Measurements from ENCODE around the gene LDAH. TPM values are rescaled to one million over a fixed set of nuclear protein-coding genes. Genes with fewer than 3 reads are reported as not detected.

Gene LDAH
- total and polyA plus RNA-seq, 2 experiments from 2014 or later = 15.2 to 21.1 TPM

DNA sequence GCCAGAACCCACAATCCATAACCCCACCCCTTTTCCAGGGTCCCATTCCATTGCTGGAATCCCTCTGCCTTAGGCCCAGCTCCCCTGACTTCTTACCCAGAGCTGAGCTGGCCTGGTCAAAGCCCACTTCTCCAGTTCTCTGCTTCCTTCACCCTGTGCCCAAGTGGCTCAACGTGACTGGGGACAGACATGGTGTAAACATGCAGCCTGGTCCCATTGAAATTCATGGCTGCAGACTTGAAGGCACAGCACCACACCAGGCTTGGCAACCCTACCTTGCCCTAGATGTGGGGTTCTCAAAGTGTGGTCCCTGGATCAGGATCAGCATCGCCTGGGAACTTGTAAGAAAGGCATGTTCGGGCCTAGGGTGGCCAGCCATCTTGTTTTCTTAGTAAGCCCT lies 175.7 kb downstream of the LDAH start:
- no peak overlapping the region for H3K4me3 ChIP-seq
- no peaks in the 10 kb centered on the region for H3K27me3 ChIP-seq
- TF ChIP-seq, protein P1, sequence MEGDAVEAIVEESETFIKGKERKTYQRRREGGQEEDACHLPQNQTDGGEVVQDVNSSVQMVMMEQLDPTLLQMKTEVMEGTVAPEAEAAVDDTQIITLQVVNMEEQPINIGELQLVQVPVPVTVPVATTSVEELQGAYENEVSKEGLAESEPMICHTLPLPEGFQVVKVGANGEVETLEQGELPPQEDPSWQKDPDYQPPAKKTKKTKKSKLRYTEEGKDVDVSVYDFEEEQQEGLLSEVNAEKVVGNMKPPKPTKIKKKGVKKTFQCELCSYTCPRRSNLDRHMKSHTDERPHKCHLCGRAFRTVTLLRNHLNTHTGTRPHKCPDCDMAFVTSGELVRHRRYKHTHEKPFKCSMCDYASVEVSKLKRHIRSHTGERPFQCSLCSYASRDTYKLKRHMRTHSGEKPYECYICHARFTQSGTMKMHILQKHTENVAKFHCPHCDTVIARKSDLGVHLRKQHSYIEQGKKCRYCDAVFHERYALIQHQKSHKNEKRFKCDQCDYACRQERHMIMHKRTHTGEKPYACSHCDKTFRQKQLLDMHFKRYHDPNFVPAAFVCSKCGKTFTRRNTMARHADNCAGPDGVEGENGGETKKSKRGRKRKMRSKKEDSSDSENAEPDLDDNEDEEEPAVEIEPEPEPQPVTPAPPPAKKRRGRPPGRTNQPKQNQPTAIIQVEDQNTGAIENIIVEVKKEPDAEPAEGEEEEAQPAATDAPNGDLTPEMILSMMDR (IDR thresholded peaks at IDR 0.05; ENCODE audit: low read depth, low read length) = no peak
- H3K36me3 ChIP-seq = no peaks in the 10 kb centered on the region
- no peaks in the 10 kb centered on the region for H3K9me3 ChIP-seq (ENCODE audit: low read depth)
- no peaks in the 10 kb centered on the region for H3K4me1 ChIP-seq (ENCODE audit: low read depth)
- no peak overlapping the region for H3K27ac ChIP-seq
- no peak for DNase-seq (ENCODE audit: low read depth in 1 of 2, low spot score in 1 of 2)

DNA sequence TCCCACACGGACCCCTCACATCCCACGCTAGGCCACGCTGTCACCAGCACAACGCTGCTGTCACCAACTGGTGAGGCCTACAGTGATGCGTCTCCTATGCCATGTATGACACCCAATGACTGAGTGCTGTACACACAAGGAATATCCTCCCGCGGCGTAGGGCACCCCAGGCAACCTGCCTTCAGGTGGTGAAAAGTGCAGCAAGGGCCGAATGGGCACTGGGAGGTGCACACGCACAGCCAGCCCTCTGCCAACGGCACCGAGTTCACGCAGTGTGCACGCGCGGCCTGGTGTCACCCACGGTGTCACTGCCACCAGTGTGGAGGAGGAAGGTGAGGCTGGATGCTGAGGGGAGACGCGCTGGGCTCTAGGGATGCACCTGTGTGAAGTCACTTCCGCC lies 176.5 kb downstream of the LDAH start:
- Histone ChIP-seq H3K36me3 (no peaks in the 10 kb centered on the region), H3K4me1 (ENCODE audit: low read depth) (no peaks in the 10 kb centered on the region), H3K4me3 (no peak overlapping the region), H3K9me3 (ENCODE audit: low read depth) (no peaks in the 10 kb centered on the region), H3K27ac (no peak overlapping the region), H3K27me3 (no peaks in the 10 kb centered on the region)
- TF ChIP-seq, protein P1 (IDR thresholded peaks at IDR 0.05; ENCODE audit: low read depth, low read length) = no peak
- no peak for DNase-seq (ENCODE audit: low read depth in 1 of 2, low spot score in 1 of 2)

DNA sequence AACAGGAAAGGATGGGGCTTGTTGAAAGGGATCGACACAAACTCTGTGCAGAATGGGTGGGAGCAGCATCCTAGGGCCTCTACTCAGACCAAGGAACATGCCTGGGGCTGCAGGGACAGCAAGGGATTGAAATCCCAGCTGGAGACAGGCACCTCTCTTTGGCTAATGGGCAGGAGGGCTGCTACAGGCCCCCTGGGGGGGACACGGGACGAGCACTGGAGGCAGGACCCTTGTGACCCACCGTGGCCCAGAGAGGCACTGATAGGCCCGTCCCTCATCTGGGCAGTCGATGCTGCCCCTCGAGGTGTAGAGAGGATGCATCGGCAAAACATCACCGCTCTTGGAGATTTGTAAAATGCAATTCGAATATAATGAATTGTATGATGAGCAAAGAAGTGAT lies 177.1 kb downstream of the LDAH start:
- Histone ChIP-seq H3K4me1 (ENCODE audit: low read depth) (no peaks in the 10 kb centered on the region), H3K36me3 (no peaks in the 10 kb centered on the region), H3K9me3 (ENCODE audit: low read depth) (no peaks in the 10 kb centered on the region), H3K27me3 (no peaks in the 10 kb centered on the region), H3K27ac (no peak overlapping the region), H3K4me3 (no peak overlapping the region)
- TF ChIP-seq, protein P1 (IDR thresholded peaks at IDR 0.05; ENCODE audit: low read depth, low read length) = no peak
- no peak for DNase-seq (ENCODE audit: low read depth in 1 of 2, low spot score in 1 of 2)

DNA sequence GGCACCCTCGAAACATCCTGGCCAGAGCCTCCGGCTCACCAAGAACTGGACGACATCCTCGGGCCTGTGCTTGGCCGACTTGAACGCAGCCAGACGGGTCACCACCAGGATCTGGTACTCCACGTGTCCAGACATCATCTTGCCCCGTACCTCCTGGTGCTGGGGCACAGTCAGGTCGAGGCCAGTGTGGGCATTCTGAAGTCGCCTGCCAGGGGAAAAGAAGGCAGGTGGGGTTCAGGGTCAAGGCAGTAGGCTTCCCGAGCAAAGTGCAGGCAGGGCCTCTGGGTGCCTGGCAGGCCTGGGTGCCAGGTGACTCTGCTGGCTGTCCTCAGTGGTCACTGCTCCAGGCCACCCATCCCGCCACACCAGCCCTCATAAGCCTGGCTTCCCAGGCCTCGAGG lies 177.6 kb downstream of the LDAH start:
- Histone ChIP-seq H3K9me3 (ENCODE audit: low read depth) (no peaks in the 10 kb centered on the region), H3K4me3 (no peak overlapping the region), H3K27ac (no peak overlapping the region), H3K27me3 (no peaks in the 10 kb centered on the region), H3K4me1 (ENCODE audit: low read depth) (no peaks in the 10 kb centered on the region), H3K36me3 (no peaks in the 10 kb centered on the region)
- DNase-seq (ENCODE audit: low read depth in 1 of 2, low spot score in 1 of 2) = no peak
- TF ChIP-seq, protein P1 (IDR thresholded peaks at IDR 0.05; ENCODE audit: low read depth, low read length) = no peak

DNA sequence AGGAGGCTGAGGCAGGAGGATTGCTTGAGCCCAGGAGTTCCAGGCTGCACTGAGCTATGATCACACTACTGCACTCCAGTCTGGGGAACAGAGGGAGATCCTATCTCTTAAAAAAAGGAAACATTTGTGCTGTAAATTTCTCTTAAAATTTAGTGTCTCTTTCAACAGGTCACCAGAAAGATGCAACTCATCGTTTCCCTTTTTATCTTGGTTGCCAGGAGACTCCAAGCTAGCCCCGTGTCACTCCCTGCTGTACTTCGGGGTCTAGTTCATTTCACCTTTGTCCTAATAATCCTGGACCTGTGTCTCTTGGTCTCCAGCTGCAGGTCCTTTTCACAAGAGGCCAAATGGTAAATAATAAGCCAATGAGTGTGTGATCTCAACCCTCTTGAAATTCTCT lies 179.1 kb downstream of the LDAH start:
- Histone ChIP-seq H3K4me1 (ENCODE audit: low read depth) (no peaks in the 10 kb centered on the region), H3K36me3 (no peaks in the 10 kb centered on the region), H3K27ac (no peak overlapping the region), H3K27me3 (no peaks in the 10 kb centered on the region), H3K9me3 (ENCODE audit: low read depth) (no peaks in the 10 kb centered on the region), H3K4me3 (no peak overlapping the region)
- no peak for DNase-seq (ENCODE audit: low read depth in 1 of 2, low spot score in 1 of 2)
- TF ChIP-seq, protein P1 (IDR thresholded peaks at IDR 0.05; ENCODE audit: low read depth, low read length) = no peak

DNA sequence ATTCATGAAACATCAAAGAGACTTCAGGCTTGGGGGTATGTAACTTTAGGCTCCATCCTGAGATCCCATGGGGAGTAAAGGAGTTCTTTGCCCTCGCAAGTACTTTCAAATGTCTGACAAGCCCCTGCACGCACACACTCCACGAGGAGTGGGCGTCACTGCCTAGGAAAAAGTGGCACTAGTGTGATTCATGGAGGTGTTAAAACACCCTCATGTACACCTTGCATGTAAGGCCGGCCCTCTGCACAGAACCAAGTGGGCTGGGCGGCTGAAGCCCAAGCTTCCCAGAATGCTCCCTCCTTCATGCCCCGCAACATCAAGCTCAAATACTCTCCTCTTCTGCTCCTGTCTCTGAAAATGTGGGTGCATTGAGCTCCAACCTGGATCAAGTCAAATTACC lies 179.8 kb downstream of the LDAH start:
- Histone ChIP-seq H3K36me3 (no peaks in the 10 kb centered on the region), H3K9me3 (ENCODE audit: low read depth) (no peaks in the 10 kb centered on the region), H3K4me1 (ENCODE audit: low read depth) (no peaks in the 10 kb centered on the region), H3K27me3 (no peaks in the 10 kb centered on the region), H3K27ac (no peak overlapping the region), H3K4me3 (no peak overlapping the region)
- TF ChIP-seq, protein P1 (IDR thresholded peaks at IDR 0.05; ENCODE audit: low read depth, low read length) = no peak
- no peak for DNase-seq (ENCODE audit: low read depth in 1 of 2, low spot score in 1 of 2)
